Stimulated activated CD8-positive, alpha-beta memory T cell treated with anti-CD3 and anti-CD28 coated beads, Interleukin-15, amount 100 ng/mL, for 24 hours (primary cell): ENCODE measurements around the gene ATP2C1.
"Not testable (repeated sequence)": the region's sequence is repeated elsewhere in the genome, so short reads cannot be mapped to it uniquely, and the experiment has no call there.

Source experiments
- DNase-seq: peaks from one replicate; pipeline ENCODE4 v3.0.0-alpha.2; 2020; ENCODE audit warnings: low read depth

Gene ATP2C1, protein sequence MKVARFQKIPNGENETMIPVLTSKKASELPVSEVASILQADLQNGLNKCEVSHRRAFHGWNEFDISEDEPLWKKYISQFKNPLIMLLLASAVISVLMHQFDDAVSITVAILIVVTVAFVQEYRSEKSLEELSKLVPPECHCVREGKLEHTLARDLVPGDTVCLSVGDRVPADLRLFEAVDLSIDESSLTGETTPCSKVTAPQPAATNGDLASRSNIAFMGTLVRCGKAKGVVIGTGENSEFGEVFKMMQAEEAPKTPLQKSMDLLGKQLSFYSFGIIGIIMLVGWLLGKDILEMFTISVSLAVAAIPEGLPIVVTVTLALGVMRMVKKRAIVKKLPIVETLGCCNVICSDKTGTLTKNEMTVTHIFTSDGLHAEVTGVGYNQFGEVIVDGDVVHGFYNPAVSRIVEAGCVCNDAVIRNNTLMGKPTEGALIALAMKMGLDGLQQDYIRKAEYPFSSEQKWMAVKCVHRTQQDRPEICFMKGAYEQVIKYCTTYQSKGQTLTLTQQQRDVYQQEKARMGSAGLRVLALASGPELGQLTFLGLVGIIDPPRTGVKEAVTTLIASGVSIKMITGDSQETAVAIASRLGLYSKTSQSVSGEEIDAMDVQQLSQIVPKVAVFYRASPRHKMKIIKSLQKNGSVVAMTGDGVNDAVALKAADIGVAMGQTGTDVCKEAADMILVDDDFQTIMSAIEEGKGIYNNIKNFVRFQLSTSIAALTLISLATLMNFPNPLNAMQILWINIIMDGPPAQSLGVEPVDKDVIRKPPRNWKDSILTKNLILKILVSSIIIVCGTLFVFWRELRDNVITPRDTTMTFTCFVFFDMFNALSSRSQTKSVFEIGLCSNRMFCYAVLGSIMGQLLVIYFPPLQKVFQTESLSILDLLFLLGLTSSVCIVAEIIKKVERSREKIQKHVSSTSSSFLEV

GRCh38 chr3:130893376-130894129 is at the start of gene ATP2C1:
Gene ATP2C1 (plus strand): TSS chr3:130894084. CDS start chr3:130894770, 686 bp downstream.
- DNase-seq = peak; percentile 74

- no peak for DNase-seq
Observed at GRCh38 chr3:130844462-130844861, 49.4 kb upstream of the ATP2C1 start.

DNA sequence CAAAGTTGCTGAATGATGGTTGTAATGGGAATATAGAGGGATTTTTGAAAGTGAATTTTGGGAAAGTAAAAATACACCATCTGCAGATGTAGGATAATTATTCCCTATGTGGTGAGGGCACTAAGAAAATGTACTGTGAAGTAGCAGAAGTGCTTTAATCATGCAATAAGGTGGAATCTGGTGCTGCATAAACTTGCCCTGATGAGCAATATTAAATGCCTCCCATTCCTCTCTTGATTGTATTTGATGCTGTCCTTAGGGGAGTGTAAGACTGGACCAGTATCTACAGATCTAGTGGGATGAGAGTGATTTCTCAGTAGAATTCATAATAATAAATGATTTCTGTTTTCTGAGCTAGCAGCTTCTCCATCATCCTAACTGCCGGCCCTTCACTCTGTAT is 47.7 kb upstream of the ATP2C1 start:
- no peak for DNase-seq

- DNase-seq = no peak
Observed at GRCh38 chr3:130849091-130849552, 44.8 kb upstream of the ATP2C1 start.

GRCh38 chr3:130850044-130850797 is 43.7 kb upstream of the ATP2C1 start:
- DNase-seq = no peak

- DNase-seq = no peak
Observed at GRCh38 chr3:130850843-130851242, 43.0 kb upstream of the ATP2C1 start.

DNA sequence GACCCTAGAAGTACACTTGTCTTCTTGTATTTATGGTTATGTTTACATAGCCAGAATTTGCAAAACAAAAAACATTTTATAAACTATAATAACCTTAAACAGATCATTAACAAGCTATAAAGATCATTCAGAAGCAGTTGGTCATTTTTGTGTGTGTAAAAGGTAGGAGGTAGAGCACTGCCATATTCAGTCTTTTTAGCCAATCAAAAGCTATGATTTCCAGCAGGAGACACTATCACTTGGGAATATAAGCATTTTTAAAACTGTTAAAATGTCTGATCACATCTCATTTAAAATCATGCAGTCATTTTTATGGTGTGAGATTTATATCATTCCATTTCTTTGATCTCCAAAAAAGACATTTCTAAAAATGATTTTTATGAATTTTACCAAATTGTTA is 42.6 kb upstream of the ATP2C1 start:
- DNase-seq = no peak

GRCh38 chr3:130853581-130853980 is 40.3 kb upstream of the ATP2C1 start:
- no peak for DNase-seq

GRCh38 chr3:130854208-130854864 is 39.5 kb upstream of the ATP2C1 start:
- no peak for DNase-seq

DNA sequence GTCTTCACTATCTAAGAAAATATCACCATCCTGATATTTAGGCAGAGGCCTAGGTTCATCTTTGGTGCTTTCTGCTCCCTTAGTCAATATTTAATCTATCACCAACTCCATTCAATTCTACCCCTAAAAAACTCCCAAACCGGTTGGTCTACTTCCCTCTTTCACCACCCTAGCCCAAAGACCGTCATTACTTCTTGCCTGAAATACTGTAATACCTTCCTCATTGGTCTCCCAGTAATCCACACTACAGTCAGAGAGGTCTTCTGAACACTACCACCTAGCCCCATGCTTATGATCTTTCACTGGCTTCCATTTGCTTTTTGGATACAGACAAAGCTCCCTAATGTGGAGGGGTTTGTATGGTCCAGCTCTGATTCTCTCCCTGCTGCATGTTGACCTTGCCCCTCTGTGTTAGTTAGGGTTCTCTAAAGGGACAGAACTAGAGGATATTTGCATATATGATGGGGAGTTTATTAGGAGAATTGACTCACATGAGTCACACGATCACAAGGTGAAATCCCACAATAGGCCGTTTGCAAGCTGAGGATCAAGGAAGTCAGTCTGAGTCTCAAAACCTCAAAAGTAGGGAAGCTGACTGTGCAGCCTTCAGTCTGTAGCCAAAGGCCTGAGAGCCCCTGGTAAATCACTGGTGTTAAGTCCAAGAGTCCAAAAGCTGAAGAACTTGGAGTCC is 36.4 kb upstream of the ATP2C1 start:
- no peak for DNase-seq

GRCh38 chr3:130862130-130862529 is 31.8 kb upstream of the ATP2C1 start:
- not testable (repeated sequence) for DNase-seq

GRCh38 chr3:130865489-130865888 is 28.4 kb upstream of the ATP2C1 start:
- DNase-seq = no peak

GRCh38 chr3:130866327-130866726 is 27.6 kb upstream of the ATP2C1 start:
- no peak for DNase-seq

DNA sequence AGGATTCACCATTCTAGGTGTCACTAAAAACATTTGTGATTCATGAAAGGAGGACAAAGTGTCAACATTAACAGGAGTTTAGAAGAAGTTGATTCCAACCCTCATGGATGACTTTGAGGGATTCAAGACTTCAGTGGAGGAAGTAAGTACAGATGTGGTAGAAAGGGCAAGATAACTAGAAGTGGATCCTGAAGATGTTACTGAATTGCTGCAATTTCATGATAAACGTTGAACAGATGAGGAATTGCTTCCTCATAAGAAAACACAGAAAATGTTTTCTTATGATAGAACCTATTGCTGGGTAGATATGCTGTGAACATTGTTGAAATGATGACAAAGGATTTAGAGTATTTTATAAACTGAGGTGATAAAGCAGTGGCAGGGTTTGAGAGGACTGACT is 23.5 kb upstream of the ATP2C1 start:
- DNase-seq = no peak

DNA sequence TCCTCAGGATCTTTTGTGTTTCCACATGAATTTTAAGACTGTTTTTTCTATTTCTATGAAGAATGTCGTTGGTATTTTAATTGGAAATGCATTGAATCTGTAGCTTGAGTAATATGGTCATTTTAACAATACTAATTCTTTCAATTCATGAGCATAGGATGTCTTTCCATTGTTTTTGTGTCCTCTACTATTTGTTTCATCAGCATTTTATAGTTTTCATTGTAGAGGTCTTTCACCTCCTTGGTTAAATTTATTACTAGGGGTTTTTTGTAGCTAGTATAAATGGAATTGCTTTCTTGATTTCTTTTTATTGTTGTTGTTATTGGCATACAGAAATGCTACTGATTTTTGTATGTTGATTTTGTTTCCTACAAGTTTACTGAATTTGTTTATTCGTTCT is 17.3 kb upstream of the ATP2C1 start:
- DNase-seq = no peak

DNA sequence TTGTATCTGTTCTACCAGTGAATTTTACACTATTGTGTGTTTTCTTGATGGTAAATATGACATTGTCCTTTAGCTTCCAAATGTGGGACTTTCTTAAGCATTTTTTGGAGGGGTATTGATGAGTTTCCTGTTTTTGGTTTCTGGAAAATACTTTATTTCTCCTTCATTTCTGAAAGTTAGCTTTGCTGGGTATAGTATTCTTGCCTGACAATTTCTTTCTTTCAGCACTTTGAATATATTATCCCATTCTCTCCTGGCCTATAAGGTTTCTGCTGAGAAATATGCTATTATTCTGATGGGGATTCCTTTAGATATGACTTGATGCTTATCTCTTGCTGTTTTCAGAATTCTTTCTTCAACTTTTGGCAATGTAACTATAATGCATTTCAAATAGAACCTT is 15.4 kb upstream of the ATP2C1 start:
- DNase-seq = no peak

- no peak for DNase-seq
Observed at GRCh38 chr3:130889416-130889946, 4.4 kb upstream of the ATP2C1 start.

- no peak for DNase-seq
Observed at GRCh38 chr3:130892759-130893375, 1.0 kb upstream of the ATP2C1 start.
